HL-60 (cell line): Measurements from ENCODE around the gene STIM2.
"Not testable (repeated sequence)": the region's sequence is repeated elsewhere in the genome, so short reads cannot be mapped to it uniquely, and the experiment has no call there.

Source experiments
- DNase-seq, 2 experiments: peaks; one replicate each; pipeline ENCODE4 v3.0.0-alpha.2; 2010 to 2020; ENCODE audit warnings: low read depth in 1 of 2, low spot score in 1 of 2
- H3K27ac ChIP-seq: fragments of 250-450 bp; sonication (Bioruptor Pico); replicated peaks from 2 replicates; pipeline ENCODE4 v1.5.1; 2020; ENCODE audit warnings: mild to moderate bottlenecking, moderate library complexity
- H3K27me3 ChIP-seq: fragments of 250-450 bp; sonication (Bioruptor Pico); 2 replicates; pipeline ENCODE4 v1.5.1; 2021; ENCODE audit warnings: mild to moderate bottlenecking, moderate library complexity; ENCODE audit not compliant: insufficient read depth, poor library complexity, severe bottlenecking
- H3K4me3 ChIP-seq: replicated peaks from 2 replicates; pipeline ENCODE4 v1.5.1; 2011; ENCODE audit warnings: mild to moderate bottlenecking, control low read depth, low read length; ENCODE audit not compliant: insufficient read depth
- GABPA ChIP-seq: IDR thresholded peaks from 2 replicates; pipeline ENCODE4 v1.6.1; 2012; ENCODE audit warnings: low read depth
- POLR2AphosphoS5 ChIP-seq: IDR thresholded peaks from 2 replicates; pipeline ENCODE4 v1.6.1; 2012; ENCODE audit warnings: low read depth
- SPI1 ChIP-seq: IDR thresholded peaks from 2 replicates; pipeline ENCODE4 v1.6.1; 2012; ENCODE audit warnings: low read depth, mild to moderate bottlenecking, borderline replicate concordance
- TF ChIP-seq, protein P1 (sequence below): IDR thresholded peaks from 2 replicates; pipeline ENCODE4 v1.6.1; 2012; ENCODE audit warnings: low read depth; ENCODE audit not compliant: insufficient replicate concordance
- TF ChIP-seq, protein P2 (sequence below): IDR thresholded peaks from one replicate; pipeline ENCODE4 v1.5.1; 2011; ENCODE audit warnings: low read length, control low read depth, inconsistent platforms; ENCODE audit not compliant: insufficient read depth

The STIM2 gene

DNA sequence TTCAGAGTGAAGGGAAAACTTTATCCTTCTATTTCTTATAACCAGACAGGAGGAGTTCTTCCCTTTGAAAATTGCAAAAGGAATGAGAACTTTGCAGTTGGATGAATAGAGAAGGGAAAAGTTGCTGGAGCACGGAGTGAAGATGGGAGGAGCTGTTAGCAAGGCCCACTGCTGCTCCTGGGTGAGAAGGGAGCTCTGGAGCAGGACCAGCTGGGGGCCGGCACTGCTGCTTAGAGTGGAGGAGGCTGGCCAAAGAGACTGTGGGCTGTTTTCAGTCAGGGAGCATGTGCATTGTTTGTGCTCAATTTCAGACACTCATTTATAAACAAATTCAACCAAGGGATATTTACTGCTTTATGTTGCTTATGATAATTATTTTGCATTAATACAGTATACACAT is 164.2 kb downstream of the STIM2 start:
- TF ChIP-seq SPI1 = no peak
- TF ChIP-seq, protein P1, sequence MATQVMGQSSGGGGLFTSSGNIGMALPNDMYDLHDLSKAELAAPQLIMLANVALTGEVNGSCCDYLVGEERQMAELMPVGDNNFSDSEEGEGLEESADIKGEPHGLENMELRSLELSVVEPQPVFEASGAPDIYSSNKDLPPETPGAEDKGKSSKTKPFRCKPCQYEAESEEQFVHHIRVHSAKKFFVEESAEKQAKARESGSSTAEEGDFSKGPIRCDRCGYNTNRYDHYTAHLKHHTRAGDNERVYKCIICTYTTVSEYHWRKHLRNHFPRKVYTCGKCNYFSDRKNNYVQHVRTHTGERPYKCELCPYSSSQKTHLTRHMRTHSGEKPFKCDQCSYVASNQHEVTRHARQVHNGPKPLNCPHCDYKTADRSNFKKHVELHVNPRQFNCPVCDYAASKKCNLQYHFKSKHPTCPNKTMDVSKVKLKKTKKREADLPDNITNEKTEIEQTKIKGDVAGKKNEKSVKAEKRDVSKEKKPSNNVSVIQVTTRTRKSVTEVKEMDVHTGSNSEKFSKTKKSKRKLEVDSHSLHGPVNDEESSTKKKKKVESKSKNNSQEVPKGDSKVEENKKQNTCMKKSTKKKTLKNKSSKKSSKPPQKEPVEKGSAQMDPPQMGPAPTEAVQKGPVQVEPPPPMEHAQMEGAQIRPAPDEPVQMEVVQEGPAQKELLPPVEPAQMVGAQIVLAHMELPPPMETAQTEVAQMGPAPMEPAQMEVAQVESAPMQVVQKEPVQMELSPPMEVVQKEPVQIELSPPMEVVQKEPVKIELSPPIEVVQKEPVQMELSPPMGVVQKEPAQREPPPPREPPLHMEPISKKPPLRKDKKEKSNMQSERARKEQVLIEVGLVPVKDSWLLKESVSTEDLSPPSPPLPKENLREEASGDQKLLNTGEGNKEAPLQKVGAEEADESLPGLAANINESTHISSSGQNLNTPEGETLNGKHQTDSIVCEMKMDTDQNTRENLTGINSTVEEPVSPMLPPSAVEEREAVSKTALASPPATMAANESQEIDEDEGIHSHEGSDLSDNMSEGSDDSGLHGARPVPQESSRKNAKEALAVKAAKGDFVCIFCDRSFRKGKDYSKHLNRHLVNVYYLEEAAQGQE = no peak
- TF ChIP-seq POLR2AphosphoS5 = no peak
- no peak for TF ChIP-seq GABPA
- TF ChIP-seq, protein P2, sequence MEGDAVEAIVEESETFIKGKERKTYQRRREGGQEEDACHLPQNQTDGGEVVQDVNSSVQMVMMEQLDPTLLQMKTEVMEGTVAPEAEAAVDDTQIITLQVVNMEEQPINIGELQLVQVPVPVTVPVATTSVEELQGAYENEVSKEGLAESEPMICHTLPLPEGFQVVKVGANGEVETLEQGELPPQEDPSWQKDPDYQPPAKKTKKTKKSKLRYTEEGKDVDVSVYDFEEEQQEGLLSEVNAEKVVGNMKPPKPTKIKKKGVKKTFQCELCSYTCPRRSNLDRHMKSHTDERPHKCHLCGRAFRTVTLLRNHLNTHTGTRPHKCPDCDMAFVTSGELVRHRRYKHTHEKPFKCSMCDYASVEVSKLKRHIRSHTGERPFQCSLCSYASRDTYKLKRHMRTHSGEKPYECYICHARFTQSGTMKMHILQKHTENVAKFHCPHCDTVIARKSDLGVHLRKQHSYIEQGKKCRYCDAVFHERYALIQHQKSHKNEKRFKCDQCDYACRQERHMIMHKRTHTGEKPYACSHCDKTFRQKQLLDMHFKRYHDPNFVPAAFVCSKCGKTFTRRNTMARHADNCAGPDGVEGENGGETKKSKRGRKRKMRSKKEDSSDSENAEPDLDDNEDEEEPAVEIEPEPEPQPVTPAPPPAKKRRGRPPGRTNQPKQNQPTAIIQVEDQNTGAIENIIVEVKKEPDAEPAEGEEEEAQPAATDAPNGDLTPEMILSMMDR = no peak
- no peak for DNase-seq
- no peak overlapping the region for H3K4me3 ChIP-seq

DNA sequence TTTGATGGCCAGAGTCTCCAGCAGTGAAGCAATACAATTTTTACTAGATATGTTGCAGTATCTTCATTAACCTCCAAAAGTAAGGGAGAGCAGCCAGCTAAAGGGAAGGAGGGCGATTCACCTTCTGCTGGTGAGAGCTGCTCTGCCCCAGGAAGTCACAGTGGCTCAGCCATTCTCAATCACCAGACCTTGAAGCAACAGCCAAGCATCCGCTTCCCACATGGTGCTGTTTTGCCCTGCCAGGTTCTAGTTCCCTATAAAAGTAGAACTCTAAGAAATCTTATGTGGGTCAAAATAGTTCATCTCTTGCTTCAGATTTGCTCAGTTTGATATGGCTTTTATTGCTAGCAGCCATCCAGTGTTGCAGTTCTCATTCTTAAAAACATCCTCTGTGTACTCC is 166.8 kb downstream of the STIM2 start:
- Histone ChIP-seq H3K27me3 (peaks cover 5% of the 10 kb centered on the region), H3K4me3 (no peak overlapping the region), H3K27ac (no peak overlapping the region)
- TF ChIP-seq GABPA = no peak
- no peak for TF ChIP-seq SPI1
- TF ChIP-seq, protein P1 = no peak
- TF ChIP-seq POLR2AphosphoS5 = no peak
- TF ChIP-seq, protein P2 = no peak
- no peak for DNase-seq

More for the DNA sequence above, 164.2 kb downstream of the STIM2 start:
- Histone ChIP-seq H3K27me3 (no peaks in the 10 kb centered on the region), H3K27ac (no peak overlapping the region)

- not testable (repeated sequence) for H3K4me3 ChIP-seq, H3K27ac ChIP-seq, H3K27me3 ChIP-seq, DNase-seq
Observed at GRCh38 chr4:27035127-27035526, 174.5 kb downstream of the STIM2 start.

GRCh38 chr4:27040356-27040755 is 179.7 kb downstream of the STIM2 start:
- H3K27ac ChIP-seq = no peak overlapping the region; the same call in 1 of the 2 replicates
- DNase-seq = peak; percentile 41 to 78
- TF ChIP-seq, protein P2 = no peak
- peak; percentile 32; the same call in 1 of the 2 replicates for TF ChIP-seq SPI1
- no peak for TF ChIP-seq GABPA
- no peaks in the 10 kb centered on the region for H3K27me3 ChIP-seq
- no peak overlapping the region for H3K4me3 ChIP-seq
